Sigmoid colon (tissue), 7 donors: Measurements from ENCODE around the gene GRM5. TPM values are rescaled to one million over a fixed set of nuclear protein-coding genes. Genes with fewer than 3 reads are reported as not detected.
"Not testable (repeated sequence)": the region's sequence is repeated elsewhere in the genome, so short reads cannot be mapped to it uniquely, and the experiment has no call there.

Experiments
- DNase-seq: peaks from one replicate; pipeline ENCODE4 v3.0.0-alpha.2; 2019
- H3K27ac ChIP-seq, 4 donors: fragments of 200-600 bp; sonication (generic); one replicate each; pipeline ENCODE4 v1.5.1; 2016 to 2019; ENCODE audit warnings: mild to moderate bottlenecking in 1 of 4
- H3K27me3 ChIP-seq, 3 donors: fragments of 200-600 bp; sonication (generic); one replicate each; pipeline ENCODE4 v1.5.1; 2019; ENCODE audit warnings: mild to moderate bottlenecking in 1 of 3
- H3K36me3 ChIP-seq, 4 donors: fragments of 200-600 bp; sonication (generic); one replicate each; pipeline ENCODE4 v1.5.1; 2016 to 2019
- H3K4me1 ChIP-seq, 4 donors: fragments of 200-600 bp; sonication (generic); one replicate each; pipeline ENCODE4 v1.5.1; 2017 to 2019
- H3K4me3 ChIP-seq, 4 donors: fragments of 200-600 bp; sonication (generic); one replicate each; pipeline ENCODE4 v1.5.1; 2017 to 2019; ENCODE audit warnings: mild to moderate bottlenecking in 2 of 4, moderate library complexity in 1 of 4
- H3K9me3 ChIP-seq, 4 donors: fragments of 200-600 bp in 3 of 4; sonication (generic) in 3 of 4; one replicate each; pipeline versions ENCODE4 v1.5.1 to v1.6.1; 2013 to 2019
- EP300 ChIP-seq, 4 donors: sonication (generic); formaldehyde crosslinking; IDR thresholded peaks; one replicate each; pipeline ENCODE4 v1.6.1; 2017; ENCODE audit warnings: antibody characterized with exemption in 4 of 4
- POLR2A ChIP-seq, 2 donors: fragments of 450-650 bp; IDR thresholded peaks; one replicate each; pipeline ENCODE4 v1.6.1; 2016; ENCODE audit warnings: antibody characterized with exemption in 2 of 2, mild to moderate bottlenecking in 2 of 2, moderate library complexity in 2 of 2
- POLR2AphosphoS5 ChIP-seq, 4 donors: sonication (generic); formaldehyde crosslinking; IDR thresholded peaks; one replicate each; pipeline ENCODE4 v1.6.1; 2017; ENCODE audit warnings: antibody characterized with exemption in 4 of 4
- WGBS, 2 donors: extraction: QIAGEN DNeasy Blood & Tissue Kit; methylation state at CpG; one replicate each; pipeline ENCODE4 v1.1.7; 2013; 5-methylcytosine and 5-hydroxymethylcytosine counted together
- intact Hi-C: fragments of 100-400 bp; cut with DNase I; formaldehyde crosslinking; loops from one replicate; pipeline ENCODE4 v1.15.1; 2023
- polyA plus RNA-seq, 3 donors: library from polyadenylated mRNA; stranded (reverse); fragments of 200-250 nt; gene quantifications; one replicate each; pipeline ENCODE4 v1.2.3, GENCODE V29; 2013
- total RNA-seq, 4 donors: library from RNA; depleted of rRNA; stranded (reverse); fragments of >200 nt; gene quantifications; one replicate each; pipeline ENCODE4 v1.1.0, GENCODE V29; 2016
- TF ChIP-seq, protein P1 (sequence below), 4 experiments: fragments of 450-650 bp in 3 of 4; fragments of 200-600 bp in 1 of 4; IDR thresholded peaks; one replicate each; pipeline ENCODE4 v1.5.1; 2016 to 2019; ENCODE audit warnings: antibody characterized with exemption in 4 of 4, mild to moderate bottlenecking in 3 of 4, moderate library complexity in 2 of 4
- donor health status: healthy with polysubstance abuse.
- donor health status: Bipolar disorder and iron deficiency.
- donor health status: healthy.

GRM5 gene
- total and polyA plus RNA-seq, 7 donors = under 0.01 to 0.49 TPM; not detected in 5

DNA sequence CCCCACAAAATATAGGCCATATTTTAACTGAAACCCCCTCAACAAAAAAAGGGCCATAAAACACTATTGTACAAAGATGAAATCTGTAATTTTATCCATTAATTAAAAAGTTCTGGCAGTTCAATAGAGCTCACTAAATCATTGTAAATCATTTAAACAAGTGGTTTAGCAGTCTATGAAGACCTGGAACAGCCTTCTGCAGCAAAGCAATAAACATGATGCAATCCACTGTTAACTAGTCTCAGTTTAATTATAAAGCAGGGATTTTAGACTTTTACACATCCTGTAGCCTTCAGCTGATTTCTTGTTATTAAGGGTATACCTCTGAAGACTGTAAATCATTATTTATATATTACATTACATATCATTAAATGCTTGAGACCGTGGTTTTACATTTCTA is 8.4 kb downstream of the GRM5 start:
- H3K9me3 ChIP-seq, H3K36me3 ChIP-seq, H3K27ac ChIP-seq, DNase-seq, intact Hi-C loops, H3K27me3 ChIP-seq, H3K4me1 ChIP-seq, H3K4me3 ChIP-seq: not testable (repeated sequence)
- WGBS, 2 donors = 64 to 81% methylated on average over 1 of the region's 1 CpG

DNA sequence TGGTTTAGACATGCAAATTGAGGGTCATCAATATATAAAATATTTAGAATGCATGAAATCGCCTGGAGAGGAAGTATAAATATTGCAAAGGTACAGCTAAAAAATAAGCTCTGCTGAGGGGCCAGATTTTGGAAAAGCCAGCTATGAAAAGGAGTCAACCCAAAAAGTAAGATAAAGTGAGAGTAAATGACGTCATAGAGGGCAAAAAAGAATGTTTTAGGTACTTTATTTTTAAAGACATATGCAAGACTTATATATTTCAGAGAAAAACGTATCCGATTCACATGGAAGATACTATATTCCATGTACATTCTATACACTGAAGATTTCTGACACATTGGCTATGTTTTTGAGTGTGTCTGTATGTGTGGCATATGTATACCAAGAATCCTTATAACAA is 13.6 kb downstream of the GRM5 start:
- H3K9me3 ChIP-seq = no peaks in the 10 kb centered on the region
- intact Hi-C loops = no loop called here
- H3K36me3 ChIP-seq = no peaks in the 10 kb centered on the region
- DNase-seq = no peak
- no peak overlapping the region for H3K4me3 ChIP-seq
- H3K4me1 ChIP-seq = no peaks in the 10 kb centered on the region
- no peaks in the 10 kb centered on the region for H3K27me3 ChIP-seq
- H3K27ac ChIP-seq = no peak overlapping the region
- WGBS, 2 donors = 69 to 80% methylated on average over 4 of the region's 4 CpGs
- TF ChIP-seq, protein P1, sequence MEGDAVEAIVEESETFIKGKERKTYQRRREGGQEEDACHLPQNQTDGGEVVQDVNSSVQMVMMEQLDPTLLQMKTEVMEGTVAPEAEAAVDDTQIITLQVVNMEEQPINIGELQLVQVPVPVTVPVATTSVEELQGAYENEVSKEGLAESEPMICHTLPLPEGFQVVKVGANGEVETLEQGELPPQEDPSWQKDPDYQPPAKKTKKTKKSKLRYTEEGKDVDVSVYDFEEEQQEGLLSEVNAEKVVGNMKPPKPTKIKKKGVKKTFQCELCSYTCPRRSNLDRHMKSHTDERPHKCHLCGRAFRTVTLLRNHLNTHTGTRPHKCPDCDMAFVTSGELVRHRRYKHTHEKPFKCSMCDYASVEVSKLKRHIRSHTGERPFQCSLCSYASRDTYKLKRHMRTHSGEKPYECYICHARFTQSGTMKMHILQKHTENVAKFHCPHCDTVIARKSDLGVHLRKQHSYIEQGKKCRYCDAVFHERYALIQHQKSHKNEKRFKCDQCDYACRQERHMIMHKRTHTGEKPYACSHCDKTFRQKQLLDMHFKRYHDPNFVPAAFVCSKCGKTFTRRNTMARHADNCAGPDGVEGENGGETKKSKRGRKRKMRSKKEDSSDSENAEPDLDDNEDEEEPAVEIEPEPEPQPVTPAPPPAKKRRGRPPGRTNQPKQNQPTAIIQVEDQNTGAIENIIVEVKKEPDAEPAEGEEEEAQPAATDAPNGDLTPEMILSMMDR (IDR thresholded peaks at IDR 0.05) = no peak
- TF ChIP-seq EP300 (IDR thresholded peaks at IDR 0.05) (no peak), POLR2AphosphoS5 (IDR thresholded peaks at IDR 0.05) (no peak), POLR2A (IDR thresholded peaks at IDR 0.05) (no peak)

DNA sequence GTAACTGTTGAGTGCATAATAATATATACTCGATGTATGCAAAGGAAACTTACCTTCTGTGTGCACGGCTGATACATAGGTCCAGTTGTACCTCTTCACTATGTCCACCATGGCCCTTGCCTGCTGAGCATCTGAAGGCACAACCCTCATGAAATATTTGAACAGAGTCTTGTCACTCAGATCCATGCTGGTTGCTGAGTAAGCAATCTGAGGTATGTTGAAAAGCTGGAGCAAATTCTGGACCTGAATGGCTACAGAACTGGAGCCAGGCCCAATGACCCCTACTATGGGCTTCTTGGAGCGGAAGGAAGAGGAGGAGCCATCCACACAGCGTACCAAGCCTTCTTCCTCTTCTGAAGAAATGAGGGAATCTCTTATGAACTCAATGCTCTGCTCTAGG is 18.6 kb downstream of the GRM5 start:
- H3K36me3 ChIP-seq, H3K9me3 ChIP-seq, DNase-seq, H3K4me3 ChIP-seq, H3K27ac ChIP-seq, H3K27me3 ChIP-seq, intact Hi-C loops, H3K4me1 ChIP-seq: not testable (repeated sequence)
- WGBS, 2 donors = 84 to 86% methylated on average over 4 of the region's 4 CpGs

DNA sequence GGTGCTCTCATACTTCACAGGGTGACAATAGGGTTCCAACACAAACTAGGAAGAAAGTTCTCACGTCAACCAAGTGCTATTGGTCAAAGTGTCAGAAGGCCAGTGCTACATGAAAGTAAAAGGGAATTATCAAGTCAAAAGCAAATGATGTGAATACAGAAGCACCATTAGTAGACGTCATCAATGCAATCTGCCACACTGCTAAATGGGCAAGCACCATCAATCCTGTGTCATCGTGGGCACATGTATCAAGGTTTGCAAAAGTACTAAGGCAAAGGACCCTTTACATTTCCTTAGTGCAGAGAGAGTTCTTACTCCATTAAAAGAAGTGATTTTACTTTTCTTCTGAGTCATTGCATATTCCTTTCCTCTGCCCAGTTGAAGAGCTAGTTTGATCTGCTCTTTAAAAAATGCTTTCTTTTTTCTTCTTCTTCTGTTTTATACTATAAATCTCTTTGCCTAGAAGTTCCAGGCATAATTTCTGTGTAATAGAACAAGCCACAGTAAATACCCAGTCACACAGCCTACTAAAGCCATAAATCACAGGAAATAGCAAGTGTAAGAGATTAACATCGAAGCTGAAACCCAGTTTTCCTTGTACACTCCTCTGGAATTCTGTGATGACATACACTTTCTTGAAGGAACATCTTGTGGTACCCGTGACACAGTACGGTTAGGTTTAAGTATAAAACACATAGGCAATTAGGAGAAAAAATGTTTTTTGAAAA is 21.8 kb downstream of the GRM5 start:
- intact Hi-C loops, H3K27ac ChIP-seq, DNase-seq, H3K9me3 ChIP-seq, H3K4me3 ChIP-seq, H3K4me1 ChIP-seq, H3K27me3 ChIP-seq, H3K36me3 ChIP-seq: not testable (repeated sequence)
- 70 to 75% methylated on average over 6 of the region's 6 CpGs for WGBS, 2 donors

DNA sequence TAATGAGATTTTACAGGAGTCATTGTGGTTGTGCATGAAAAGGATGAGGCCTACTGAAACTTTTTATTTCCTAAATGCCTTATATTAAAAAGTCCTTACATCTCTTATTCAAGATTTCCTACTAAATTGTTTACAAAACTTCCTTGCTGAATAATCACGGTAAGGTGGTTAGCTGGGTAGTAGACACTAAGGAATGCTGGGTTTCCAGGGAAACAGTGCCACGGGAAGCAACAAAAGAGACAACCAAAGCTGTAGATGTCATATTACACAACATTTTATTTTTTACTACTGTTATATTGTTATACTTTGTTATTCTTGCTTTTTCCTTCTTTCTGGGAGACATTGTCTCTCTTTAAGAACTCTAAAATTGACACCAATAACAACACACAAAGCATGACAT is 36.1 kb downstream of the GRM5 start:
- H3K27me3 ChIP-seq, H3K4me1 ChIP-seq, H3K4me3 ChIP-seq, H3K27ac ChIP-seq, DNase-seq, intact Hi-C loops, H3K36me3 ChIP-seq, H3K9me3 ChIP-seq: not testable (repeated sequence)
- 72 to 85% methylated on average over 2 of the region's 2 CpGs for WGBS, 2 donors

DNA sequence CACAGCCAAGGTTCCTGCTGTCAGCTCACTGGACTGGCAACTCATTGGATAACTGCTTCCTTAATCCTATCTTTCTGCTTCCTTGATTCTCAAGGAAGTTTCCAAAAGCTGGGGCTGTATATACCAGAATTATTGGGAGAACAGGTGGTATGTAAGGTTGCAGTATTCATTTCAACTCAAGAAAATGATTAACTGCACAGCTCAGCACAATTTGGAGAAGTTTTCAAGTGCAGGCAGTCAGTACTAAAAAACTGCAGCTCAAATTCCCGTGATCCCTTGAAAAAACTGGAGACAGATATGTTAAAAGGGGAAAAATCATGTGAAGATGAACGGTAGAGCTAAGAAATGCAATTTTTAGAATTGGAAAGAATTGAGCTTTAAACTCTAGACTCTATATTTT is 44.4 kb downstream of the GRM5 start:
- H3K4me3 ChIP-seq = no peak overlapping the region
- WGBS, 2 donors = 49 to 71% methylated on average over 2 of the region's 2 CpGs

DNA sequence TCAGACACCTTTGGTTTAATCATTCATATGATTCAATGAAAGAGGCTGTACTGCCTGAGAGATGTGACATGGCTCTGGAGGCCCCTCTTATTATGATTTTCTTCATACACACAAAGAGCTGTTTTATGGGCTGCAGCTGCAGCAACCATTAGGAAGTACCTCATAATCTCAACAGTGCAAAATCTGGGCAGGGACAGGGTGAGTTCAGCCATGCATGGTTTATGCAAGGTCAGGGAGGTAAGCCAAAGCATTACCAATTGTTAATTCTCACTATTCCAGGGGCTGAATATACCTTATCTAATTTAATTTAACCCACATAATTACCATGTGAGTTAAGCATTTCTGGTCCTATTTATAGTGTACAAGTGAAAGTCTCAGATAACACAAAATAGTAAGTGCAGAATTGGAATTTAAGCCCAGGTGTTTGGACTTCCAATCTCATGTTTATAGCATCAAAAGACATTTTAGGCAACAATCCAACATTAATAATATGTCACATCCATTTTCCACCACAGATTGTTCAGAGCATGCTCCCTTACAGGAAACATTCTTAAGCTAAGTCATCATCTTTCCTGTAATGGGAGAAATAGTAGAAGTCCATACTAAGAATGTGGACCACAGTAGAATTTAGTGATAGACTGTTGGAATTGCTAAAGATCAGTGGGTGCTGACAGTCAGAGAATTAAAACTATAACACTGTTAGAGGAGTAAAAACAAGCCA is 45.8 kb downstream of the GRM5 start:
- DNase-seq, H3K4me3 ChIP-seq, intact Hi-C loops, H3K27ac ChIP-seq, H3K9me3 ChIP-seq, H3K4me1 ChIP-seq, H3K27me3 ChIP-seq, H3K36me3 ChIP-seq: not testable (repeated sequence)

More for the DNA sequence above, 44.4 kb downstream of the GRM5 start:
- Histone ChIP-seq H3K36me3 (no peaks in the 10 kb centered on the region), H3K4me1 (no peaks in the 10 kb centered on the region), H3K9me3 (no peaks in the 10 kb centered on the region), H3K27ac (no peak overlapping the region), H3K27me3 (no peaks in the 10 kb centered on the region)
- intact Hi-C loops = no loop called here
- no peak for DNase-seq
- TF ChIP-seq POLR2AphosphoS5 (IDR thresholded peaks at IDR 0.05) (no peak), POLR2A (IDR thresholded peaks at IDR 0.05) (no peak), EP300 (IDR thresholded peaks at IDR 0.05) (no peak)
- TF ChIP-seq, protein P1 (IDR thresholded peaks at IDR 0.05) = no peak
